K562 (cell line): ENCODE results near the gene KIAA0513. TPM values are rescaled to one million over a fixed set of nuclear protein-coding genes. Genes with fewer than 3 reads are reported as not detected.

Experiments
- ARID4B ChIP-seq: sonication (generic); formaldehyde crosslinking; IDR thresholded peaks from 2 replicates; pipeline ENCODE4 v1.8.0; 2022; ENCODE audit warnings: mild to moderate bottlenecking, missing genetic modification reagents
- HSF4 ChIP-seq: fragments of 250-450 bp; sonication (Bioruptor Pico); IDR thresholded peaks from 2 replicates; pipeline ENCODE4 v2.1.2; 2022; ENCODE audit warnings: mild to moderate bottlenecking, moderate library complexity, borderline replicate concordance
- NCOA2 ChIP-seq, 2 experiments: fragments of 450-650 bp; IDR thresholded peaks; 2 replicates each; pipeline ENCODE4 v1.6.1; 2018; ENCODE audit warnings: mild to moderate bottlenecking in 2 of 2, moderate library complexity in 1 of 2; ENCODE audit not compliant: partially characterized antibody in 2 of 2
- NEUROD1 ChIP-seq: fragments of 150-350 bp; IDR thresholded peaks from 2 replicates; pipeline ENCODE4 v1.6.1; 2014; ENCODE audit warnings: borderline replicate concordance, low read length, low read depth; ENCODE audit not compliant: partially characterized antibody
- POLR3G ChIP-seq: IDR thresholded peaks from 2 replicates; pipeline ENCODE4 v1.6.1; 2011; ENCODE audit not compliant: insufficient read length, insufficient replicate concordance; ENCODE audit errors: extremely low read depth
- REST ChIP-seq, 2 experiments: fragments of 450-650 bp; formaldehyde crosslinking in 1 of 2; IDR thresholded peaks; 2 replicates each; pipeline versions ENCODE4 v1.4.0 to v1.6.1; 2014 to 2020; ENCODE audit warnings: mild to moderate bottlenecking in 2 of 2, borderline replicate concordance in 1 of 2, low read depth in 1 of 2
- ZNF347 ChIP-seq: fragments of 450-650 bp; formaldehyde crosslinking; IDR thresholded peaks from 2 replicates; pipeline ENCODE4 v1.4.0; 2020; ENCODE audit warnings: low read depth, mild to moderate bottlenecking, moderate library complexity
- polyA plus RNA-seq, 8 experiments: library from polyadenylated mRNA; depleted of rRNA in 4 of 8; stranded (reverse) in 5 of 8; unstranded in 3 of 8; fragments of >200 nt; fragmentation: Nextera tagmentation in 2 of 8; fragmentation: Illumina TruSeq in 1 of 8; extraction: Ambion mirVana in 2 of 8; extraction: Trizol in 1 of 8; gene quantifications; 2 replicates each; pipeline versions ENCODE4 v1.2.1 to v1.2.3, GENCODE V29; 2011 to 2014; ENCODE audit warnings: inconsistent platforms in 1 of 8, missing spikeins in 1 of 8
- total RNA-seq, 7 experiments: library from RNA; depleted of rRNA in 6 of 7; stranded (reverse); fragments of >200 nt in 6 of 7; fragmentation: Illumina TruSeq in 2 of 7; extraction: Trizol in 2 of 7; gene quantifications; 2 replicates each; pipeline versions ENCODE4 v1.2.1 to v1.2.3, GENCODE V29; 2011 to 2021; ENCODE audit warnings: low replicate concordance in 1 of 7
- TF ChIP-seq, protein P1 (sequence below): fragments of 250-450 bp; sonication (Bioruptor Pico); IDR thresholded peaks from 2 replicates; pipeline ENCODE4 v1.6.1; 2021; ENCODE audit warnings: mild to moderate bottlenecking
- TF ChIP-seq, protein P2 (sequence below): sonication (generic); formaldehyde crosslinking; IDR thresholded peaks from 2 replicates; pipeline ENCODE4 v1.8.1; 2023; ENCODE audit warnings: mild to moderate bottlenecking, missing genetic modification reagents

Gene KIAA0513
- total and polyA plus RNA-seq, 9 of the 15 experiments (the other 6 are each of a cell fraction or from before 2014, with no cell fraction given), result 0.18 to 13.7 (median 10.2) TPM

GRCh38 chr16:85111184-85111583, 83.6 kb downstream of the KIAA0513 start (continued):
- no peak for TF ChIP-seq REST (IDR thresholded peaks at IDR 0.05; ENCODE audit: borderline replicate concordance)
- TF ChIP-seq REST (CRISPR knock-in tag; IDR thresholded peaks at IDR 0.05; ENCODE audit: low read depth), result no peak
- TF ChIP-seq NEUROD1, result no peak
- no peak for TF ChIP-seq HSF4 (CRISPR knock-in tag)
- no peak for TF ChIP-seq POLR3G
- TF ChIP-seq, protein P1, sequence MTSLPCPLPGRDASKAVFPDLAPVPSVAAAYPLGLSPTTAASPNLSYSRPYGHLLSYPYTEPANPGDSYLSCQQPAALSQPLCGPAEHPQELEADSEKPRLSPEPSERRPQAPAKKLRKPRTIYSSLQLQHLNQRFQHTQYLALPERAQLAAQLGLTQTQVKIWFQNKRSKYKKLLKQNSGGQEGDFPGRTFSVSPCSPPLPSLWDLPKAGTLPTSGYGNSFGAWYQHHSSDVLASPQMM, result no peak
- TF ChIP-seq, protein P2, sequence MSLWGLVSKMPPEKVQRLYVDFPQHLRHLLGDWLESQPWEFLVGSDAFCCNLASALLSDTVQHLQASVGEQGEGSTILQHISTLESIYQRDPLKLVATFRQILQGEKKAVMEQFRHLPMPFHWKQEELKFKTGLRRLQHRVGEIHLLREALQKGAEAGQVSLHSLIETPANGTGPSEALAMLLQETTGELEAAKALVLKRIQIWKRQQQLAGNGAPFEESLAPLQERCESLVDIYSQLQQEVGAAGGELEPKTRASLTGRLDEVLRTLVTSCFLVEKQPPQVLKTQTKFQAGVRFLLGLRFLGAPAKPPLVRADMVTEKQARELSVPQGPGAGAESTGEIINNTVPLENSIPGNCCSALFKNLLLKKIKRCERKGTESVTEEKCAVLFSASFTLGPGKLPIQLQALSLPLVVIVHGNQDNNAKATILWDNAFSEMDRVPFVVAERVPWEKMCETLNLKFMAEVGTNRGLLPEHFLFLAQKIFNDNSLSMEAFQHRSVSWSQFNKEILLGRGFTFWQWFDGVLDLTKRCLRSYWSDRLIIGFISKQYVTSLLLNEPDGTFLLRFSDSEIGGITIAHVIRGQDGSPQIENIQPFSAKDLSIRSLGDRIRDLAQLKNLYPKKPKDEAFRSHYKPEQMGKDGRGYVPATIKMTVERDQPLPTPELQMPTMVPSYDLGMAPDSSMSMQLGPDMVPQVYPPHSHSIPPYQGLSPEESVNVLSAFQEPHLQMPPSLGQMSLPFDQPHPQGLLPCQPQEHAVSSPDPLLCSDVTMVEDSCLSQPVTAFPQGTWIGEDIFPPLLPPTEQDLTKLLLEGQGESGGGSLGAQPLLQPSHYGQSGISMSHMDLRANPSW (CRISPR knock-in tag), result no peak
- TF ChIP-seq NCOA2 (IDR thresholded peaks at IDR 0.05; ENCODE audit: partially characterized antibody in 2 of 2), result no peak
- TF ChIP-seq ARID4B (CRISPR knock-in tag), result no peak
- no peak for TF ChIP-seq ZNF347 (CRISPR knock-in tag)
